Peyer's patch (tissue), 4 donors: ENCODE results near the gene BTBD3. TPM values are rescaled to one million over a fixed set of nuclear protein-coding genes. Genes with fewer than 3 reads are reported as not detected.

Source experiments
- DNase-seq, 3 donors: peaks; one replicate each; pipeline ENCODE4 v3.0.0-alpha.2; 2017 to 2019
- H3K27ac ChIP-seq, 4 donors: fragments of 200-600 bp; sonication (generic); one replicate each; pipeline ENCODE4 v1.5.1; 2016 to 2019
- H3K27me3 ChIP-seq, 2 donors: fragments of 200-600 bp; sonication (generic); one replicate each; pipeline ENCODE4 v1.5.1; 2019
- H3K36me3 ChIP-seq, 3 donors: fragments of 200-600 bp; sonication (generic); one replicate each; pipeline ENCODE4 v1.5.1; 2016 to 2019
- H3K4me1 ChIP-seq, 4 donors: fragments of 200-600 bp; sonication (generic); one replicate each; pipeline ENCODE4 v1.5.1; 2016 to 2019
- H3K4me3 ChIP-seq, 4 donors: fragments of 200-600 bp; sonication (generic); 1 replicate in 3 of 4; 2 replicates in 1 of 4; pipeline ENCODE4 v1.5.1; 2016 to 2019; ENCODE audit warnings: mild to moderate bottlenecking in 1 of 4
- H3K9me3 ChIP-seq, 4 donors: fragments of 200-600 bp; sonication (generic); one replicate each; pipeline ENCODE4 v1.5.1; 2016 to 2019; ENCODE audit warnings: mild to moderate bottlenecking in 1 of 4
- CTCF ChIP-seq, 6 experiments: fragments of 450-650 bp in 4 of 6; fragments of 200-600 bp in 2 of 6; sonication (generic) in 1 of 6; IDR thresholded peaks; one replicate each; pipeline ENCODE4 v1.5.1; 2017 to 2019; ENCODE audit warnings: antibody characterized with exemption in 6 of 6, mild to moderate bottlenecking in 3 of 6, moderate library complexity in 1 of 6
- POLR2A ChIP-seq, 2 donors: fragments of 450-650 bp; IDR thresholded peaks; one replicate each; pipeline ENCODE4 v1.5.1; 2017; ENCODE audit warnings: antibody characterized with exemption in 2 of 2, mild to moderate bottlenecking in 2 of 2, moderate library complexity in 2 of 2
- total RNA-seq, 4 donors: library from RNA; depleted of rRNA; stranded (reverse); fragments of >200 nt; gene quantifications; one replicate each; pipeline ENCODE4 v1.1.0, GENCODE V29; 2016

BTBD3 gene
- total RNA-seq, 4 donors from 2014 or later = 25.6 to 47.6 (median 43.8) TPM

GRCh38 chr20:11882651-11883050 is 35.0 kb upstream of the BTBD3 start:
- Histone ChIP-seq H3K4me3 (no peak overlapping the region), H3K4me1 (no peaks in the 10 kb centered on the region), H3K27ac (no peak overlapping the region), H3K36me3 (no peaks in the 10 kb centered on the region), H3K9me3 (no peaks in the 10 kb centered on the region), H3K27me3 (no peaks in the 10 kb centered on the region)
- TF ChIP-seq POLR2A (IDR thresholded peaks at IDR 0.05) (no peak), CTCF (IDR thresholded peaks at IDR 0.05) (no peak)
- DNase-seq = no peak

DNA sequence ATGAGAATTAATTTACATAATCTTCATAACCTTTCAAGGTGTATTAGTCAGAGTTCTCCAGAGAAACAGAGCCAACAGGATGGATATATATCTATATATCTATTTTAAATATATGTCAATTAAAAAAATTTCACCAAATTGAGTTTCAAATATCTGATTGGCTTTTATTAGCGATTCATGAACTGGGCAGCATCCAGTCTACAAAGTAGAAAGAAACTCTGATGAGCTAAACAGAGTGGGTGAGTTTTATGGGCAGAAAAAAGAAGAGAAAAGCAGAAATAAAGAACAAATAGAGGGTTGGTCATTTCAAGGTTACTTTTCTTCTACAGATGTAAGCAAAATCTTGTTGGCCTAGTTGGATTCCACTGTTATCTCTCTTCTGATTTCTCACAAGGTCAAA is 29.0 kb upstream of the BTBD3 start:
- DNase-seq = no peak
- H3K27ac ChIP-seq = no peak overlapping the region
- TF ChIP-seq CTCF (IDR thresholded peaks at IDR 0.05) (no peak), POLR2A (IDR thresholded peaks at IDR 0.05) (no peak)
- no peaks in the 10 kb centered on the region for H3K36me3 ChIP-seq
- no peaks in the 10 kb centered on the region for H3K9me3 ChIP-seq
- H3K4me1 ChIP-seq = peaks cover 0 to 19% (median 0%) of the 10 kb centered on the region in 4 donors
- no peak overlapping the region for H3K4me3 ChIP-seq
- H3K27me3 ChIP-seq = no peaks in the 10 kb centered on the region

- Histone ChIP-seq H3K4me1 (peaks cover 0 to 25% (median 0%) of the 10 kb centered on the region in 4 donors), H3K36me3 (no peaks in the 10 kb centered on the region), H3K4me3 (peak overlapping the region; percentile 46 to 95 (median 71)), H3K9me3 (no peaks in the 10 kb centered on the region), H3K27me3 (no peaks in the 10 kb centered on the region), H3K27ac (peak overlapping the region; percentile 65 to 98 (median 90))
- DNase-seq = peak; percentile 35 to 92 (median 88)
- TF ChIP-seq CTCF (IDR thresholded peaks at IDR 0.05) (peak in 3 of 6 experiments; percentile 31 to 49 (median 42)), POLR2A (IDR thresholded peaks at IDR 0.05) (peak; percentile 61 to 85)
Measured at GRCh38 chr20:11890331-11891076, 27.2 kb upstream of the BTBD3 start.

DNA sequence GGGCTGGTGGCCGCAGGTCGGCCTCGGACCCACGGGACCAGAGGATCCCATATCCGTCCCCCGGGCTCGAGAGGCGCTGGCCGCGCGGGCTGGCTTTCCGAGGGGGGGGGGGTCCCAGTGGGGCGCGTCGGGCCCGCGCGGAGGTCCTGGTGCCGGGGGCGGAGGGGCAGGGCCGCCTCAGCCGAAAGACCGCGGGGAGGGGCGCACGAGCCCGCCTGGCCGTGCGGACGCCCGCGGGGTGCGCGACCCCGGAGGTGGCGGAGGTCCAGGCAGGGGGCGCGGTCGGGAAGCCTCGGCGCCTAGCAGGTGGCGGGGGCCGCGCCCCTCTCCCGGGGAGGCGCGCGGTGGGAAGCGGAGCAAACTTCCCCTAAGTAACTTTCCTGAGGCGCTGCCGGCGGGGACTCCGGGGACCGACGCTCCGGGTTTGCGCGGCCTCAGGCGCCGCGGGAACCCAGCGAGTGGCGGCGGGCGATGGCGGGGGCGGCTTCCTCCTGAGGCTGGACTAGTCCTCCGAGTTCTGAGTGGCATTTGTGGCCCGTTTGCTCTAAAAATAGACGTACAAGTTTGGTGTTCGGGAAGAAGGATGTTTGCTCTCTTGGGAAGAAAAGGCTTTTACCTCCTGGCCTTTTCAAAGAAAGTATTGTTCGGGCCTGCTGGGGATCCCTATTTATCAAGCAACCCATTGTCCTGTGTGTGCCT is 26.5 kb upstream of the BTBD3 start:
- TF ChIP-seq POLR2A (IDR thresholded peaks at IDR 0.05) (peak in 1 of 2 donors; percentile 6), CTCF (IDR thresholded peaks at IDR 0.05) (no peak)
- H3K27ac ChIP-seq = peak overlapping the region; percentile 65 to 98 (median 90)

DNA sequence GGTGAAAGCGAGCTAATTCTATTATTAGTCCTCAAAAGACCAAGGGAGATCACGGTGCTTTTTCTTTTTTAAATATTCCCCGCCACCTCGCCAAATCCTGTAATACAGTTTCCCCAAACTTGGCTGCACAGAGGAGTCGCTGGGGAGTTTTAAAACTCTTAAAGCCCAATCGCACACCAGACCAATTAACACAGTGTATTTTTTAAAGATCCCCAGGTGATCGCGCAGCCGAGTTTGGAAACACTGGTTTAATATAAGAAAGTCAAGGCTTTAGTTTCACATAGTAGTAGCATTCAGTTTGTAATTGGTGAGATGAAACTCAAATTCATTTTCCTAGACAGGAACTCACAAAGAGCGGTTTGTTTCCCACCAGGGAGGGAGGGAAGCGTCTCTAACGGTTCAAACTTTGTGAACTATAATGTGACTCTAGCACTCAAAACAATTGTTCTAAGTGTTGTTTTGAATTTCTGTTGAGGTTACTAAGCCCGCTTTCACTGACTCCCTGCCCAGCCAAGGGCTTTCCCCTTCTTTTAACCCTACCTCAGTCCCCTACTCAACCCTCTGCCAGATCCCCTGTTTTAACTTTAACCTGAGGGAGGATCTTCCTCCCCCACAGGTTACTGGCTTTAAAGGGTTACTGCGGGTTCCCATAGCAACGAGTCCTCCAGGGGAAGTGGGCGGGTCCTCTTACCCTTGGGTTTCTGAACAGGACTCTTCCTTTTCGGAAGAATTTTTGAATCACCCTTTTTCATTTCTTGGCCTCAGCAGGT is 25.7 kb upstream of the BTBD3 start:
- peak in 2 of 3 donors; percentile 26 to 71 for DNase-seq

More for the DNA sequence above, 26.5 kb upstream of the BTBD3 start:
- H3K4me3 ChIP-seq = peak overlapping the region; percentile 46 to 95 (median 71)
- DNase-seq = peak in 2 of 3 donors; percentile 58 to 75
- no peaks in the 10 kb centered on the region for H3K36me3 ChIP-seq
- no peaks in the 10 kb centered on the region for H3K27me3 ChIP-seq
- H3K9me3 ChIP-seq = no peaks in the 10 kb centered on the region
- peaks cover 0 to 25% (median 0%) of the 10 kb centered on the region in 4 donors for H3K4me1 ChIP-seq

More for the DNA sequence above, 25.7 kb upstream of the BTBD3 start:
- no peaks in the 10 kb centered on the region for H3K27me3 ChIP-seq
- peak overlapping the region; percentile 65 to 98 (median 90) for H3K27ac ChIP-seq
- peaks cover 0 to 25% (median 0%) of the 10 kb centered on the region in 4 donors for H3K4me1 ChIP-seq
- TF ChIP-seq POLR2A (IDR thresholded peaks at IDR 0.05) = no peak
- no peak for TF ChIP-seq CTCF (IDR thresholded peaks at IDR 0.05)
- no peaks in the 10 kb centered on the region for H3K9me3 ChIP-seq
- no peaks in the 10 kb centered on the region for H3K36me3 ChIP-seq
- H3K4me3 ChIP-seq = peak overlapping the region; percentile 46 to 95 (median 71)
